ENCODE data around the gene MUC20.
"Not testable (repeated sequence)": the region's sequence is repeated elsewhere in the genome, so short reads cannot be mapped to it uniquely, and the experiment has no call there.

The MUC20 gene

DNA sequence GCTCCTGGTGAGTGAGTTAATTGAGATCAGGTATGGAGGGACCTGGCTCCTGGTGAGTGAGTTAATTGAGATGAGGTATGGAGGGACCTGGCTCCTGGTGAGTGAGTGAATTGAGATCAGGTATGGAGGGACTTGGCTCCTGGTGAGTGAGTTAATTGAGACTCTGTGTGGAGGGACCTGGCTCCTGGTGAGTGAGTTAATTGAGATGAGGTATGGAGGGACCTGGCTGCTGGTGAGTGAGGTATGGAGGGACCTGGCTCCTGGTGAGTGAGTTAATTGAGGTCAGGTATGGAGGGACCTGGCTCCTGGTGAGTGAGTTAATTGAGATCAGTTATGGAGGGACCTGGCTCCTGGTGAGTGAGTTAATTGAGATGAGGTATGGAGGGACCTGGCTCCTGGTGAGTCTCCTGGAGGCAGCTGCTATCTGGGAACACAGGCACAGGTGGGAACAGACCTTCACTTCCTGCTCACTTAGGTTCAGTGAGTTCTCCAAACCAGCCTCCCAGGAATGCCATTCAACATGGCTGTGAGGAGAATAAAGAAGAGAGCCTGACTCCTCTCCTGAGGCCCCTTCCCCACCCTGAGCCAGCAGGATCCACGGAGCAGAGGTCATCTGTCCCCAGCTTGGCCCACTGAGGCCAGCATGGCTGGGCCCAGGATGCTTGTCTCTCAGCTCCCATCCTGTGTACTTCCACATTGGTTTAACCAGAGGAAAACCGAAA lies 9.5 kb upstream of the MUC20 start:
- not testable (repeated sequence) for DNase-seq (ENCODE audit: low spot score)

DNA sequence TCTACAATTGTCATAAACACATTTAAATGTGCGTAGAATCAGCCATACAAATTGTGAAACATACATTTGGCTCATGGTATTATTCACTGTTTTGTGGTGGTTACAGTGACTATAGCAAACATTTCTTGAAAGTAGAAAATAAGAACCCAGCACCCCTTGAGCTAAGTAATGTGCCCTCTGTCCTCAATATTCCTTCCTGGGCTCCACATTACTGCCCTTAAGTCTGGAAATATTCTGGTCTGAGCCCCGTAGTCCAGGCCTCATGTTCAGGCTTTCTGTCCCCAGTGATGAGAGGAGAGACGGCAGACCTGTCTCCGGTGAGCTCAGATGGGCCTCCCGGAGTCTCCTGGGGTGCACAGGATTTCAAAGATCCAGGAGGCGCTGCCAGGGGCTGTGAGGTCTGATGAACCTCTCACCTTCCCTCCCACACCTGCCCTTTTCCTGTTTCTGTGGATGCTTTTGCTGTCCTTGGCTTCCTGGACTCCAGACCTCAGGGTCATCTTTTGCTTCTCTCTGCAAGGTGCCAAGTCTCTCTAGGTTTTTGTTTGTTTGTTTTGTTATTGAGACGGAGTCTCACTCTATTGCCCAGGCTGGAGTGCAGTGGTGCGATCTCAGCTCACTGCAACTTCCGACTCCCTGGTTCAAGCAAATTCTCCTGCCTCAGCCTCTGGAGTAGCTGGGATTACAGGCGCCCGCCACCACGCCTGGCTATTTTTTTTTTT lies 8.8 kb upstream of the MUC20 start:
- no peak for DNase-seq (ENCODE audit: low spot score)

DNA sequence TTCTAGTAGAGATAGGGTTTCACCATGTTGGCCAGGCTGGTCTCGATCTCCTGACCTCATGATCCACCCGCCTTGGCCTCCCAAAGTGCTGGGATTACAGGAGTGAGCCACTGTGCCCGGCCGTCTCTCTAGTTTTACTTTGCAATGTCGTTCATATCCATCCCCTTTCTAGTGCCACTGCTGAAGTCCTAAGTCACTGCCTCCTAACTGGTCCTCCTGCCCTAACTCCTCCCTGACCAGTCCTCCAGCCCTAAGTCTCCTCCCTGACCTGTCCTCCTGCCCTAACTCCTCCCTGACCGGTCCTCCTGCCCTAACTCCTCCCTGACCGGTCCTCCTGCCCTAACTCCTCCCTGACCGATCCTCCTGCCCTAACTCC lies 8.3 kb upstream of the MUC20 start:
- DNase-seq (ENCODE audit: low spot score), result not testable (repeated sequence)

DNA sequence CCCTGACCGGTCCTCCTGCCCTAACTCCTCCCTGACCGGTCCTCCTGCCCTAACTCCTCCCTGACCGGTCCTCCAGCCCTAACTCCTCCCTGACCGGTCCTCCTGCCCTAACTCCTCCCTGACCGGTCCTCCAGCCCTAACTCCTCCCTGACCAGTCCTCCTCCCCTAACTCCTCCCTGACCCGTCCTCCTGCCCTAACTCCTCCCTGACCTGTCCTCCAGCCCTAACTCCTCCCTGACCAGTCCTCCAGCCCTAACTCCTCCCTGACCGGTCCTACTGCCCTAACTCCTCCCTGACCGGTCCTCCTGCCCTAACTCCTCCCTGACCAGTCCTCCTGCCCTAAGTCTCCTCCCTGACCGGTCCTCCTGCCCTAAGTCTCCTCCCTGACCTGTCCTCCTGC lies 7.6 kb upstream of the MUC20 start:
- DNase-seq (ENCODE audit: low spot score), result not testable (repeated sequence)

DNA sequence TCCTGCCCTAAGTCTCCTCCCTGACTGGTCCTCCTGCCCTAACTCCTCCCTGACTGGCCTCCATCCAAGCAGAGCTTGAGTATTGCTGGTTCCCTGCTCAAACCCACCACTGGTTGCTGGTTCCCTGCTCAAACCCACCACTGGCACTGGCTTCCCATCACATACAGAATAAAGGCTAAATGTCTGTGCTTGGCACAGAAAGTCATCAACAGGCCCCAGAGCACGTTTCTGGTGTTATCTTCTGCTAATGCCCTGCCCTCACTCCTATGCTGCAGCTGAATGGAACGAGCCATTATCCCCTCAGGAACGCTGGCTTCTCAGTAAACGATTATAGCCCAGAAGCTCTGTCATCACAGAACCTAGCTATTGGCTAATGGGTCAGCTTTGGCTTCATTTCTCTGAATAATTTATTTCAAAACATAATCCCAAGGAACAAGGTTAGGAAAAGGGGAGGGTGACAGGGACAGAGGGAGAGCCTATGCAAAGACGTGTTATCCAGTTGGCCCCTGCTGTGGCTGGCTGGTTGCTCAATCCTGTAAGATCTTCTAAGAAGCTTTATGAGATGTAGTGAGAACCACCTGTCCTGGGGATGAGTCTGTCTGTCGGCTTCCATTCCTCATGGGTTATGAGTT lies 6.3 kb upstream of the MUC20 start:
- DNase-seq (ENCODE audit: low spot score), result no peak

DNA sequence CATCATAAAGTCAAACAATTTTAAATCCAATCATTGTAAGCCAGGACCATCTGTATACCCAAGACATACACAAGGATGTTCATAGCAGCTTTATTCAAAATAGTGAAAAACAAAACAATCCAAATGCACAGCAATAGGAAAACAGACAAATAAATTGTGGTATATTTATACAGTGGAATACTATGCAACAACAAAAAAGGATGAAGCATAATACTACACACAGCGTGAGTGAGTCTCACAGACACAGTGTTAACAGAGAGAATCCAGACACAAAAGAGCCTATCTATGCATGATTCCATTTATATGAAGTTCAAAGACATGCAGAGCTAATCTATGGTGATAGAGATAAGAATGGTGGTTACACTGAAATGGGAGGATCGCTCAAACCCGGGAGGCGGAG lies 5.6 kb upstream of the MUC20 start:
- DNase-seq (ENCODE audit: low spot score), result no peak

DNA sequence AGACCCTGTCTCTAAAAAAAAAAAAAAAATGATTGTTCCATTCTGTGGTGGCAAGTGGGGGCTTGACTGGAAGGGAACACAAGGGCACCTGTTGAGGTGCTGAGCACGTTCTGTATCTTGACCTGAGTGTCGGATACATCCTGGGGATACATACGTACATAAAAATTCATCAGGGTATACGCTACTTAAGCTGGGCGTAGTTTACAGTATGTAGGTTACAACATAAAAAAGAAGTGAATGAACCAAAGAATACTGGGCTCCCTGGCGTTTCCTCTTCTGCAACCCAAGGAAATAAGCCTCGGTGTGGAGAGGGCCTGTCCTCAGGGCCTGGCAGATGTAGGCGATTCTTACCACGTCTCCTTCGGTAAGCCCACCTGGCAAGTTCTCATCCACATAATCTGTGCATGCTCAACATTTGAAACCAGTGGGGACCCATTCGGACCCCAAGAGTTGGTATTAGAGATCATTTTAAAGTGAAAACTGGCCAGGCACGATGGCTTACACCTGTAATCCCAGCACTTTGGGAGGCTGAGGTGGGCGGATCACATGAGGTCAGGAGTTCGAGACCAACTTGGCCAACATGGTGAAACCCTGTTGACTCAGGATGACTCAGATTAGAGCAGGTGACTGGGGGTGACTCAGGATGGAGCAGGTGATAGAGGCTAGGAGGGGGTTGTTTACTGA lies 5.1 kb upstream of the MUC20 start:
- DNase-seq (ENCODE audit: low spot score), result no peak

DNA sequence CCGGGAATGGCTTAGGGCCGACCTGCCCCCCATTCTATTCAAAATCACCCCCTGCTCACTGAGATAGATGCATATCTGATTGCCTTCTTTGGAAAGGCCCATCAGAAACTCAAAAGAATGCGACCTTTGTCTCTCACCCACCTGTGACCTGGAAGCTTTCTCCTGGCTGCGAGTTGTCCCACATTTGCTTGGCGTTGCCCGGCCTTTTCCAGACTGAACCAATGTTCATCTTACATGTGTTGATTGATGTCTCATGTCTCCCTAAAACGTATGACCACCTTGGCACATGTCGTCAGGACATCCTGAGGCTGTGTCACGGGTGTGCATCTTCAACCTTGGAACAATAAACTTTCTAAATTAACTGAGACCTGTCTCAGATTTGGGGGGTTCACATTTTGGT lies 3.4 kb upstream of the MUC20 start:
- no peak for DNase-seq (ENCODE audit: low spot score)

DNA sequence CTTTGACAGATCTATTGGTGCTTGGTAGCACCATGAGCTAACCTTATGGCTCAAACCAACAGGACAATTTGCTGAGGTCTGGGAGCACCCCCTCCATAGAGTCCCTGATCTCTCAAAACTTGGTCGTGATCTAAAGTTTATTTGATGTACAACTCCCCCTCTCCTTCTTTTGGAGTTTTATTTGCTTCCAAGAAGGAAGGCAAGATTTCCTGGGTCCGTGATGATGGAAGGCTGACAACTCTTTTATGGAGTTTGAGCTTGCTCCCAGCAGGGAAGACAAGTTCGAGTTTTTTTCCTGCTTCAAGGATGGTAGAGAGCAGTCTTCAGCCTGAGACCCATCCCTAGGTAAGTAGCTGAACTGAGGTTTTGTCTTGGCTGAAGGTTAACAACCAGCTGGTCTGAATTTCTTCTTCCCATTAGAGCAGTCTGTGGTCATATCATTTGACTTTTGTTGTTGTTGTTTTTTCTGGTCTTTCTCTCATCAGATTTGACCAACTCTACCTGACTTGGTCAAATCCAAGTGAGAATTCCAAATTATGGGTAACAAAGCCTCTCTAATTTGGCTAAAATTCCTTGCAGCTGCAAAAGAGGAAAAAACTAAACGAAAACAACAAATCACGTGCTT lies 2.8 kb upstream of the MUC20 start:
- no peak for DNase-seq (ENCODE audit: low spot score)

DNA sequence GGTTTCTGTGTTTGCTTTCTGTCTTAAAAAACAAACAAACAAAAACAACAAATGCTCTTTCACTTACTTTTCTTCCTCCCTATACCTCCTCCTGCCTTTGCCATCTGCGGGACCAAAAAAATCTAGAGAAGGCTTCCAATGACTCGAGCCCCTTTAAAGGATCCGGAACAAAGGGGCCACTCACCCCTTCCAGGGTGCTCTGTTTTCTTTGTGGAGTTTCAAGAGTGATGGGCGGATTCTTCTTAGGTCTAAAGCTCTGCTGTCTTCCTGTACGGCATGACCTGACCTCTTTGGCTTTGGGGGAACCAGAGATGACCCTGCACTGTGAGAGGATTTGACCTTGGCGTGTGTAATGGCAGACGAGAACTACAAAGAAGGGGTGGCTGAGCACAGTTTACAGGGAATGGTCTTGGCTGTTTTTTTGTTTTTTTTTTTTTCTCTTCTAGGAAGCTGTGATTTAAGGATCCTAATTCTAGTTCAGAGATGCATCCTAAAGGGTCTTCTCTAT lies 2.2 kb upstream of the MUC20 start:
- DNase-seq (ENCODE audit: low spot score), result no peak

DNA sequence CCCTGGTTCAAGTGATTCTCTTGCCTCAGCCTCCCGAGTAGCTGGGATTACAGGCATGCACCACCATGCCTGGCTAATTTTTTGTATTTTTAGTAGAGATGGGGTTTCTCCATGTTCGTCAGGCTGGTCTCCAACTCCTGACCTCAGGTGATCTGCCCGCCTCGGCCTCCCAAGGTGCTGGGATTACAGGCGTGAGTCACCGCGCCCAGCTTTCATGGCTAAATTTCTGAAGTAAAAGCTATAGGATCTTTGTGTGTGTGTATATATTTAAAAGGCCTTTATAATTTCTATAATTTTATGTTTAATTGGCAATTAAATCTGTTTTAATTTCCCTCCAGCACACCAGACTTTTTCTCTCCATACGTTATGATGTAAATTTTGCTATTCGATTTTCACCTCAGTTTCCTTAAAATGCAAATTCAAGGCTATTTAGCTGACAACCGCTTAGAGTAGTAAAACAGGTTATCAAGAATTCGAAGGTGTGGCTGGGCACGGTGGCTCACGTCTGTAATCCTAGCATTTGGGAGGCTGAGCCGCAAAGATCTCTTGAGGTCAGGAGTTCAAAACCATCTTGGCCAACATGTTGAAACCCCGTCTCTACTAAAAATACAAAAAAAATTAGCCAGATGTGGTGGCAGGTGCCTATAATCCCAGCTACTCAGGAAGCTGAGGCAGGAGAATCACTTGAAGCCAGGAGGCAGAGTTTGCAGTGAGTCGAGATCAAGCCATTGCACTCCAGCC lies 1.1 kb upstream of the MUC20 start:
- not testable (repeated sequence) for DNase-seq (ENCODE audit: low spot score)

DNA sequence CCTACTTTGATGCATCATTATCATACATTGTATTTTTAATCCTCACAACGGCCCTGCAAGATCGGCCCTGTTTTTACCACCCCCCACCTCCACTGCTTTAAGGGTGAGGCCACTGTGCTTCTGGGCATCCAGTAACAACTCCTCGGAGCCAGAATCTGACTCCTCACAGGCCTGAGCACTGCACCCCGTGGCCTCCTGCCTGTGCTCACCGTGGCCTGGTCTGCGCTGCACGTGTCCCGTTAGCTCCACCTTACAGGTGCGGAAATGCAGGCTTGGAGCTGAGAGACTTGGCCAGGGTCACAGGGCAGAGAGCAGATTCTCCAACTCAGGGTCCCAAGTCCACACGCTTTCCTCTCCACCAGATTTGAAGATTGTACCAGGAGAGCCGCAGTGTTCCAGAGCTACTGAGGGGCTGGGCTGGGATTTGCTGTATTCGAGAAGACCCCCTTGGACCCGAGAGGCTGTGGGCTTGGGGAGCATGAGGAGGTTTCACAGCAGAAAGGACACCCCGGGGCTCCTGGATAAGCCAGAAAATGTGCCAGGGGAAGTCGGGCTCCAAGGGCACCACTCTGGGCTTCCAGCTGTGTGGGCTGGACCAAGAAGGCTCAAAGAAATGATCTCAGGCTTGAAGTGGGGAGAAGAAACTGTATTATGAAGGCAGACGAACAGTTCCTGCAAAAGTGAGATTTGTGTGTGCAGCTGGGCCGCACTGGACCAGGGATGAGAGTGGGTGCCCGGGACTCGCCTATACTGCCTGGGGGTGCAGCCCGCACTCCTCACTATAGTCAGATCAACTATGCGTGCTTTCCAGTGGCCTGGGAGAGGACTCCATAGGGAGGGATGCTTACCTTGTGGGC lies 1.6 kb downstream of the MUC20 start:
- DNase-seq (ENCODE audit: low spot score), result not testable (repeated sequence)

DNA sequence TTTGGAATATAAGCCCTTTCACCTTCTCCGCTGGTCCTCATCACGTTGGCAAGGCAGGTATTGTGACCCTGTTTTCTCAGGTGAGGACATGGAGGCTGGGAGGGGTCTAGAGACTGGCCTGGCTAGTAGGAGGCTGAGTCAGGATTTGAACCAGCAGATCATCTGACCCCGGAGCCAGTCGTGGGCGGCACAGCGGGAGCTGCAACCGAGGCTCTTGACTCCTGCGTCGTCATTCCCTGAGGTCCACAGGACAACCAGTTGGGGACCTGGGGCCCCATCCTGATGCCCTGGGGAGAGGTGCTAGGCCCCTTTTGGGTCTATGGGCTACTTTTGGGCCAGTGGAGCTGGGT lies 2.2 kb downstream of the MUC20 start:
- not testable (repeated sequence) for DNase-seq (ENCODE audit: low spot score)

DNA sequence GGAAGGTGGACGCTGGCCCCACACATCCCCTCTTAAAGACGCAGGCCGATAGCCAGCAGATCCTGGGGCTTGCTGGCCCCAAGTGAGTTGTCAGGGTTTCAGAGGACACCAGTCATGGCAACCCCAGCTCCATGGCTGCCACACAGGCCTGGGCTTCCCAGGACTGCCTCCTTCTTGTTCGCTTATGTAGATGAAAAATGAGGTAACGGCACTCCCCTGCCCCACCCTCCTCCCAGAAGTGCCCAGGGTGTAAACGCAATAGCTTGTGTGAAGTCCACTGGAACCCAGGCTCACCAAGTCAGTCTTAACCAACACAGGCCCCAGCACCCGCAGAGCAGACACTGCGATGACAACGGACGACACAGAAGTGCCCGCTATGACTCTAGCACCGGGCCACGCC lies 3.6 kb downstream of the MUC20 start:
- DNase-seq (ENCODE audit: low spot score), result not testable (repeated sequence)

DNA sequence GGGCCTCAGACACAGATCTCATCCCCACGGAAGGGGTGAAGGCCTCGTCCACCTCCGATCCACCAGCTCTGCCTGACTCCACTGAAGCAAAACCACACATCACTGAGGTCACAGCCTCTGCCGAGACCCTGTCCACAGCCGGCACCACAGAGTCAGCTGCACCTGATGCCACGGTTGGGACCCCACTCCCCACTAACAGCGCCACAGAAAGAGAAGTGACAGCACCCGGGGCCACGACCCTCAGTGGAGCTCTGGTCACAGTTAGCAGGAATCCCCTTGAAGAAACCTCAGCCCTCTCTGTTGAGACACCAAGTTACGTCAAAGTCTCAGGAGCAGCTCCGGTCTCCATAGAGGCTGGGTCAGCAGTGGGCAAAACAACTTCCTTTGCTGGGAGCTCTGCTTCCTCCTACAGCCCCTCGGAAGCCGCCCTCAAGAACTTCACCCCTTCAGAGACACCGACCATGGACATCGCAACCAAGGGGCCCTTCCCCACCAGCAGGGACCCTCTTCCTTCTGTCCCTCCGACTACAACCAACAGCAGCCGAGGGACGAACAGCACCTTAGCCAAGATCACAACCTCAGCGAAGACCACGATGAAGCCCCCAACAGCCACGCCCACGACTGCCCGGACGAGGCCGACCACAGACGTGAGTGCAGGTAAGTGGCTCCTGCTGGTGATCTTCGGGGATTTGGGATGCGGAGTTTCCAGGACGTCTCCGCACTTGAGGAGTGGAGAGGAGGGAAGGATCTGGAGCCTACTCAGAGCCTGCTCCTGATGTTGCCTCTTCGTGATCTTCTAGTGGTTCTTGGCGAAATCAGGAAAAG lies 5.3 kb downstream of the MUC20 start:
- not testable (repeated sequence) for DNase-seq (ENCODE audit: low spot score)

DNA sequence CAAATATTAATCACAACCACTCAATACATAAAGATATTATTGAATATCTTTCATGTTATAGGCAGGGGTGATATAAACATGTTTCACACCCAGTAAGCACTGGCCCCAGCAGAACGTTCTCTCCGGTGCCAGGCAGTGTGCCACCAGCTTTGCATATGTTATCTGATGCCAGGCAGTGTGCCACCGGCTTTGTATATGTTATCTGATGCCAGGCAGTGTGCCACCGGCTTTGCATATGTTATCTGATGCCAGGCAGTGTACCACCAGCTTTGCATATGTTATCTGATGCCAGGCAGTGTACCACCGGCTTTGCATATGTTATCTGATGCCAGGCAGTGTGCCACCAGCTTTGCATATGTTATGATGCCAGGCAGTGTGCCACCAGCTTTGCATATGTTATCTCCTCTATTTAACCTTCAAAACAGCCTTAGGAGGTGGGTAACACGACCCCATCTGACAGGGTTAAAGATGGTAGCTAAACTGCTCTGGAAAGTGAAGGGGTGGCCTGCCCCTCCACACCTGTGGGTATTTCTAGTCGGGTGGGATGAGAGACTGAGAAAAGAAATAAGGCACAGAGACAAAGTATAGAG lies 6.9 kb downstream of the MUC20 start:
- DNase-seq (ENCODE audit: low spot score), result no peak

DNA sequence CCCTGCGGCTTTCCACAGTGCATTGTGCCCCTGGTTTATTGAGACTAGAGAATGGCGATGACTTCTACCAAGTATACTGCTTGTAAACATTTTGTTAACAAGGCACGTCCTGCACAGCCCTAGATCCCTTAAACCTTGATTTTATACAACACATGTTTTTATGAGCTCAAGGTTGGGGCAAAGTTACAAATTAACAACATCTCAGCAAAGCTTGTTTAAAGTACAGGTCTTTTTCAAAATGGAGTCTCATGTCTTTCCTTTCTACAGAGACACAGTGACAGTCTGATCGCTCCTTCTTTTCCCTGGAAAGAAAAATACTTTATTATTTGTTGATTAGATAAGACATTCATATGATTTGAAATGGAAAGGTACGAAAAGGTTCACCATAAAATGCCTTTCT lies 8.0 kb downstream of the MUC20 start:
- DNase-seq (ENCODE audit: low spot score), result not testable (repeated sequence)

DNA sequence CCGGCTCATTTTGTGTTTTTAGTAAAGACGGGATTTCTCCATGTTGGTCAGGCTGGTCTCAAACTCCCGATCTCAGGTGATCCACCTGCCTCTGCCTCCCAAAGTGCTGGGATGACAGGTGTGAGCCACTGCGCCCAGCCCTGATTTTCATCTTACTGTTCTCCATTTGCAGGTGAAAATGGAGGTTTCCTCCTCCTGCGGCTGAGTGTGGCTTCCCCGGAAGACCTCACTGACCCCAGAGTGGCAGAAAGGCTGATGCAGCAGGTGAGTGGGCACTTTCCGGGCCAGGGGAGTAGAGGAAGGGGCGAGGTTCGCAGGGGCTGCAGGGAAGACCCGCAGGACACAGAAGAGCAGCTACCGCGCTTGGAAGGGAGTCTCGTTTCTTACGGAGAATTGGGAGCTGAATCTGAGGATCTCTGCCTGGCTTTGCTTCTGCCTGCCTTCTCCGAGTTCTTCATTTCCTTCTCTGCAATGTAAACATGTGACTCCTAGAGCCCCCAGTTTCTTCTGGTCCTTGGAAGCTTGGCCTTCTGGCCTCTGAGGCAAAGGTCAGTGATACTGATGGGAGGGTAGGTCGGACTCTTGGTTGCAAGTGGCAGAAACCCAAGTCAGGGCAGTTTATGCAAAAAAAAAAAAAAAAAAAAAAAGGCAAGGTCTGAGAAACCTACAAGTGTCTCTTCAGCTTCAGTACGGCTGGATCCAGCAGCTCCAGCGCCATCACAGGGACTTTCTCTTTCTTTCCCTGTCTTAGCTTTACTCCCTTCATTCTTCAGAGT lies 8.9 kb downstream of the MUC20 start:
- peak; percentile 31 for DNase-seq (ENCODE audit: low spot score)
